Cardiac muscle cell (in vitro differentiated cells and primary cell): ENCODE measurements around the gene CX3CR1. TPM values are rescaled to one million over a fixed set of nuclear protein-coding genes. Genes with fewer than 3 reads are reported as not detected.

Experiments used
- DNase-seq, 2 donors: peaks; one replicate each; pipeline versions ENCODE4 v3.0.0 to v3.0.0-alpha.2; 2010 to 2017; ENCODE audit warnings: low read depth in 1 of 2, low spot score in 1 of 2
- H3K27ac ChIP-seq: fragments of 200-600 bp; sonication (generic); 2 replicates; pipeline ENCODE4 v1.5.1; 2016
- H3K27me3 ChIP-seq: fragments of 200-600 bp; sonication (generic); 2 replicates; pipeline ENCODE4 v1.6.0; 2016; ENCODE audit warnings: control low read depth
- H3K36me3 ChIP-seq: fragments of 200-600 bp; sonication (generic); 2 replicates; pipeline ENCODE4 v1.5.1; 2016; ENCODE audit warnings: control low read depth
- H3K4me1 ChIP-seq: fragments of 200-600 bp; sonication (generic); 2 replicates; pipeline ENCODE4 v1.8.1; 2017; ENCODE audit warnings: low read depth, mild to moderate bottlenecking, mixed run types
- H3K4me3 ChIP-seq: fragments of 200-600 bp; sonication (generic); 2 replicates; pipeline ENCODE4 v1.5.1; 2016; ENCODE audit warnings: mild to moderate bottlenecking
- H3K9me3 ChIP-seq: fragments of 200-600 bp; sonication (generic); 2 replicates; pipeline ENCODE4 v1.5.1; 2017; ENCODE audit warnings: low read depth, mild to moderate bottlenecking, control low read depth
- CTCF ChIP-seq: IDR thresholded peaks from 2 replicates; pipeline ENCODE4 v1.5.1; 2012; ENCODE audit warnings: low read depth, mild to moderate bottlenecking, low read length
- polyA plus RNA-seq: library from polyadenylated mRNA; unstranded; fragments of >200 nt; fragmentation: Nextera tagmentation; extraction: Ambion mirVana; gene quantifications from 2 replicates; pipeline ENCODE4 v1.2.1, GENCODE V29; 2016
- total RNA-seq: library from RNA; depleted of rRNA; stranded (reverse); fragments of >200 nt; gene quantifications from 2 replicates; pipeline ENCODE4 v1.2.3, GENCODE V29; 2016

CX3CR1 gene
- total and polyA plus RNA-seq, 2 experiments from 2014 or later = 0.48 to 2.6 TPM

DNA sequence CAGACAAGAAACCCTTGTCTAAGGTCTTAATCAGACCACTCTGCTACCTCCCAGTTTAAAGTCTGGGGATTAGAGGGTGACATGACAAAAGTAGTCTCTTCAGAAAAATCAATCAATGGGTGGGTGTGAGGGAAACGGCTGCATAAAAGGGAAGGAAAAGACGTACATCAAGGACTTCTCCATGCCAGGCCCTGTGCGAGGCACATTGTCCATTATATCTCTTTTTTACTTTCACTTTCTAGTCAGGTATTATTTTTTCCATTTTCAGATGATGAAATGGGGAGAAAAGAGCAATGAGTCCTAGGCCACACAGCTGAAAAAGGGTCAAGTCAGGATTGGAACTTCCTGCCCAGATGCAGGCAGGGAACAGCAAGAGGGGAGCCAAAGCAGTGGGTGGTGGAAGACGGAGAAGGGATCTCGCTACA, 4.6 kb upstream of the CX3CR1 start:
- Histone ChIP-seq H3K4me1 (peaks cover 9% of the 10 kb centered on the region), H3K27me3 (no peaks in the 10 kb centered on the region), H3K9me3 (no peaks in the 10 kb centered on the region), H3K27ac (no peak overlapping the region), H3K4me3 (no peak overlapping the region), H3K36me3 (no peaks in the 10 kb centered on the region)
- peak in 1 of 2 donors; percentile 10 for DNase-seq
- no peak for TF ChIP-seq CTCF

- H3K4me3 ChIP-seq = no peak overlapping the region
- no peak overlapping the region for H3K27ac ChIP-seq
- H3K36me3 ChIP-seq = no peaks in the 10 kb centered on the region
- H3K4me1 ChIP-seq = peaks cover 10% of the 10 kb centered on the region
- no peaks in the 10 kb centered on the region for H3K27me3 ChIP-seq
- H3K9me3 ChIP-seq = no peaks in the 10 kb centered on the region
- peak in 1 of 2 donors; percentile 19 for DNase-seq
- TF ChIP-seq CTCF = no peak
These were observed 2.2 kb upstream of the CX3CR1 start for GRCh38 chr3:39282057-39282456.

DNA sequence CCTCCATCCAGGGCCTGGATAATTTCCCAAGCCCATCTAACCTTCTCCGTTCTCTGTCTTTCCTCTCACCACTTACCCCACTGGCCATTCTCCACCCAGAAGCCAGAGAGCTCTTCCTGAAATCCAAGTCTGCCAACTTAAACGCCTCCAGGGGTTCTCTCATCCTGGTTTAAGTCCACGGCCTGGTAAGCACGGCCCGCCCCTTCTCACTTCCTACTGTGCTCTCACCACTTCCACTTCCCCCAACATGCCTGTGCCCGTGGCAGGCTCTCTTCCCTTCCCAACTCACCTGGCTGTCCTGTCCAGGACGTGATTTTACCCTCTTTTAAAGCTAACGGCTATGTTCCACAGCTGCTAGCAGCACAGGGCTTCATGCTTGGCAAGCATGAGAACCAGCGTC, 1.7 kb upstream of the CX3CR1 start:
- Histone ChIP-seq H3K27ac (no peak overlapping the region), H3K36me3 (no peaks in the 10 kb centered on the region), H3K4me3 (no peak overlapping the region), H3K9me3 (no peaks in the 10 kb centered on the region), H3K27me3 (no peaks in the 10 kb centered on the region), H3K4me1 (peaks cover 10% of the 10 kb centered on the region)
- DNase-seq = no peak
- TF ChIP-seq CTCF = no peak

DNA sequence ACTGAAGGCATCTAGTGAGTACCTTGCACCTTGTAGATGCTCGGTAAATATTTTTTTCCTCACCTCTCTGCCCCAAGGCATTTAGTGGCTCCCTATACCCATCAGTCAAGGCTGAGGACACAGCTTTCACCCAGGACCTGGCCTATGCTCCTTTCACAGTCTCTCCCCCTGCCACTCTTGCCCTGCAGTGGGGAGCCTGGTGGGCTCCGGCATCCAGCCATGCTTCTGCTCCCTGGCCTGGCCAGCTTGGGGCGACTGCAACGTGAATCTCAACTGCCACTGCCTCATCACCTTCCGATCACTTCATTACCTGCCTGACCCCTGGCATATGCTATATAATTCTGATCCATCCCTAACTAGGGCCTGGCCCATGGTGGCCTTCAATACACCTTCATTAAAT, 735 bp upstream of the CX3CR1 start:
- peaks cover 10% of the 10 kb centered on the region for H3K4me1 ChIP-seq
- H3K9me3 ChIP-seq = no peaks in the 10 kb centered on the region
- TF ChIP-seq CTCF = no peak
- H3K36me3 ChIP-seq = no peaks in the 10 kb centered on the region
- no peak overlapping the region for H3K4me3 ChIP-seq
- H3K27me3 ChIP-seq = no peaks in the 10 kb centered on the region
- no peak overlapping the region for H3K27ac ChIP-seq
- DNase-seq = no peak

DNA sequence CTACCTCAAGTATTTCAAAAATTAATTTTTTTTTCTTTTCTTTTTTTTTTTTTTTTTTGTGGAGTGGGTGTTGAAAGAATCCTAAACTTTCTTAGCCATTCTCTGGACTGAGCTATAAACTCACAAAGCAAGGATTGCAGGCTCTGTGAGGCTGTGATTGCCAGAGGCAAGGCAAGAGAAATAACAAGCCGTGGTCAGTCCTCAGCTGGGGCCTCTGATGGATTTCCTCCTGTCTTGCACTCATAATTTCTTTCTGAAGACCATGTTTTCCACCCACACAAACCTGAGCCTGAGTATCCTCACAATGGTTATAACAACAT, 1.3 kb downstream of the CX3CR1 start:
- Histone ChIP-seq H3K4me1 (peaks cover 10% of the 10 kb centered on the region), H3K27me3 (no peaks in the 10 kb centered on the region), H3K27ac (no peak overlapping the region), H3K9me3 (no peaks in the 10 kb centered on the region), H3K36me3 (no peaks in the 10 kb centered on the region), H3K4me3 (no peak overlapping the region)
- TF ChIP-seq CTCF = no peak
- no peak for DNase-seq
